Liver (tissue), 3 donors: ENCODE measurements around the gene JDP2.

Experiments
- CTCF ChIP-seq: fragments of 150-350 bp; IDR thresholded peaks from 2 replicates; pipeline ENCODE4 v1.5.1; 2017; ENCODE audit warnings: improper control_type of control experiment, low read depth, low read length; ENCODE audit not compliant: missing input control
- GABPA ChIP-seq, 2 donors: IDR thresholded peaks in 1 of 2; conservative IDR thresholded peaks in 1 of 2; 2 replicates each; pipeline ENCODE4 v1.6.1; 2016; ENCODE audit warnings: antibody characterized with exemption in 2 of 2, mild to moderate bottlenecking in 1 of 2, moderate library complexity in 1 of 2
- HNF4A ChIP-seq, 2 donors: conservative IDR thresholded peaks; 2 replicates each; pipeline ENCODE4 v1.6.1; 2016; ENCODE audit warnings: antibody characterized with exemption in 2 of 2, mild to moderate bottlenecking in 2 of 2
- JUND ChIP-seq, 2 donors: IDR thresholded peaks; 2 replicates each; pipeline ENCODE4 v1.6.1; 2016; ENCODE audit warnings: antibody characterized with exemption in 2 of 2
- RAD21 ChIP-seq, 2 donors: IDR thresholded peaks; 2 replicates each; pipeline ENCODE4 v1.6.1; 2016; ENCODE audit warnings: antibody characterized with exemption in 2 of 2, mild to moderate bottlenecking in 2 of 2
- SP1 ChIP-seq: IDR thresholded peaks from 2 replicates; pipeline ENCODE4 v1.6.1; 2018; ENCODE audit warnings: antibody characterized with exemption, mild to moderate bottlenecking
- TAF1 ChIP-seq: conservative IDR thresholded peaks from 2 replicates; pipeline ENCODE4 v1.6.1; 2016; ENCODE audit warnings: antibody characterized with exemption, mild to moderate bottlenecking
- TF ChIP-seq, protein P1 (sequence below): IDR thresholded peaks from 2 replicates; pipeline ENCODE4 v1.6.1; 2016; ENCODE audit warnings: antibody characterized with exemption
- TF ChIP-seq, protein P2 (sequence below): IDR thresholded peaks from 2 replicates; pipeline ENCODE4 v1.6.1; 2016; ENCODE audit warnings: antibody characterized with exemption
- donor health status: healthy.
- donor health status: healthy.

GRCh38 chr14:75424496-75424895 is 3.3 kb upstream of the JDP2 start:
- no peak for TF ChIP-seq SP1
- TF ChIP-seq CTCF: no peak
- TF ChIP-seq, protein P1, sequence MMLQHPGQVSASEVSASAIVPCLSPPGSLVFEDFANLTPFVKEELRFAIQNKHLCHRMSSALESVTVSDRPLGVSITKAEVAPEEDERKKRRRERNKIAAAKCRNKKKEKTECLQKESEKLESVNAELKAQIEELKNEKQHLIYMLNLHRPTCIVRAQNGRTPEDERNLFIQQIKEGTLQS: no peak
- no peak for TF ChIP-seq RAD21 (IDR thresholded peaks at IDR 0.05)
- no peak for TF ChIP-seq TAF1
- TF ChIP-seq JUND (IDR thresholded peaks at IDR 0.05): no peak
- no peak for TF ChIP-seq HNF4A (conservative IDR thresholded peaks at IDR 0.05)
- TF ChIP-seq, protein P2, sequence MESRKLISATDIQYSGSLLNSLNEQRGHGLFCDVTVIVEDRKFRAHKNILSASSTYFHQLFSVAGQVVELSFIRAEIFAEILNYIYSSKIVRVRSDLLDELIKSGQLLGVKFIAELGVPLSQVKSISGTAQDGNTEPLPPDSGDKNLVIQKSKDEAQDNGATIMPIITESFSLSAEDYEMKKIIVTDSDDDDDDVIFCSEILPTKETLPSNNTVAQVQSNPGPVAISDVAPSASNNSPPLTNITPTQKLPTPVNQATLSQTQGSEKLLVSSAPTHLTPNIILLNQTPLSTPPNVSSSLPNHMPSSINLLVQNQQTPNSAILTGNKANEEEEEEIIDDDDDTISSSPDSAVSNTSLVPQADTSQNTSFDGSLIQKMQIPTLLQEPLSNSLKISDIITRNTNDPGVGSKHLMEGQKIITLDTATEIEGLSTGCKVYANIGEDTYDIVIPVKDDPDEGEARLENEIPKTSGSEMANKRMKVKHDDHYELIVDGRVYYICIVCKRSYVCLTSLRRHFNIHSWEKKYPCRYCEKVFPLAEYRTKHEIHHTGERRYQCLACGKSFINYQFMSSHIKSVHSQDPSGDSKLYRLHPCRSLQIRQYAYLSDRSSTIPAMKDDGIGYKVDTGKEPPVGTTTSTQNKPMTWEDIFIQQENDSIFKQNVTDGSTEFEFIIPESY: no peak
- TF ChIP-seq GABPA (IDR thresholded peaks at IDR 0.05 in 1 of 2, conservative IDR thresholded peaks at IDR 0.05 in 1 of 2): no peak
